Measurements from ENCODE around the gene PPP3CA. TPM values are rescaled to one million over a fixed set of nuclear protein-coding genes. Genes with fewer than 3 reads are reported as not detected.

Gene PPP3CA
- total RNA-seq, 6 experiments from 2014 or later, result 12.1 to 14.5 (median 13.1) TPM

DNA sequence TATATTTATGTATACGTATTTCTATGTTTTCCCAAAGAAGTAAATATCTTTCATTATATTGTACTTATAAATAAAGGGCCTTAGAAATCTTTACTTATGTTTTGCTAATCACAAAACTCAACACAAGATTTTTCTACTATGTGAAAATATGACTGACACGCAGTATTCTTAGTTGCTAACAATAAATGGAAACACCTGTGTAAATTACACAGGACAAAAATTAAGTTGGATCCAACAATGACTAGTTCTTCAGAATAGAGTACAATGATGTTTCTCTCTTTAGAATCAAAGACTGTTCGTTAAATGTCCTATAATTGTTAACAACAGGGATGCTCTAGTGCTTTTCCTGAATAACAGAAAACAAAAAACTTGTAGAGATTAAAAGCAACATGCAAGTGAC lies 96.1 kb downstream of the PPP3CA start:
- Histone ChIP-seq H3K4me1 (peaks cover 0 to 2% (median 0%) of the 10 kb centered on the region in 4 donors), H3K27ac (no peak overlapping the region), H3K4me3 (no peak overlapping the region), H3K27me3 (no peaks in the 10 kb centered on the region), H3K9me3 (no peaks in the 10 kb centered on the region), H3K36me3 (no peaks in the 10 kb centered on the region)
- no peak for DNase-seq
- 94% methylated on average over 3 of the region's 3 CpGs for WGBS (ENCODE audit: insufficient coverage, low coverage, low lambda C conversion rate, missing lambda C conversion rate)
- intact Hi-C loops (cut with DNase I), result no loop called here
- TF ChIP-seq POLR2A (IDR thresholded peaks at IDR 0.05), result no peak
- TF ChIP-seq, protein P1, sequence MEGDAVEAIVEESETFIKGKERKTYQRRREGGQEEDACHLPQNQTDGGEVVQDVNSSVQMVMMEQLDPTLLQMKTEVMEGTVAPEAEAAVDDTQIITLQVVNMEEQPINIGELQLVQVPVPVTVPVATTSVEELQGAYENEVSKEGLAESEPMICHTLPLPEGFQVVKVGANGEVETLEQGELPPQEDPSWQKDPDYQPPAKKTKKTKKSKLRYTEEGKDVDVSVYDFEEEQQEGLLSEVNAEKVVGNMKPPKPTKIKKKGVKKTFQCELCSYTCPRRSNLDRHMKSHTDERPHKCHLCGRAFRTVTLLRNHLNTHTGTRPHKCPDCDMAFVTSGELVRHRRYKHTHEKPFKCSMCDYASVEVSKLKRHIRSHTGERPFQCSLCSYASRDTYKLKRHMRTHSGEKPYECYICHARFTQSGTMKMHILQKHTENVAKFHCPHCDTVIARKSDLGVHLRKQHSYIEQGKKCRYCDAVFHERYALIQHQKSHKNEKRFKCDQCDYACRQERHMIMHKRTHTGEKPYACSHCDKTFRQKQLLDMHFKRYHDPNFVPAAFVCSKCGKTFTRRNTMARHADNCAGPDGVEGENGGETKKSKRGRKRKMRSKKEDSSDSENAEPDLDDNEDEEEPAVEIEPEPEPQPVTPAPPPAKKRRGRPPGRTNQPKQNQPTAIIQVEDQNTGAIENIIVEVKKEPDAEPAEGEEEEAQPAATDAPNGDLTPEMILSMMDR (IDR thresholded peaks at IDR 0.05), result no peak
- ATAC-seq, result no peak

DNA sequence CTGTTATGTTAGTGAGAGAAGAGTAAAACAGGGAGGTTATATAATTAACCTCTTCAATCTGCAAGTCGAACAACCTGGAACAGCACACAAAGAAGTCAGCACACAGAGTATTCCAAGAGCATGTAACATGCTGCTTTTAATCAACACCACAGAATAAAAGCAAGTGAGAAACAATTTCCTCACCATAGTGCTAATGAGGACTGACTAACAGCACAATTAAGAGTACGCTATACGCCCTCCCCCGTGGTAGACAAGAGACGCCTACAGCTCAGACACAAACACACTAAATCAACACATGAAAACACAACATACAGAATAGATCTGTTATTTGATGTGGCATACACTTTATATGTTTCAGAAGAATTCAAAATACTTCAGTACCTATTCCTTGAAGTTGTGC lies 103.0 kb downstream of the PPP3CA start:
- no peak overlapping the region for H3K4me3 ChIP-seq
- ATAC-seq (no peak), DNase-seq (no peak)
- H3K4me1 ChIP-seq, result no peaks in the 10 kb centered on the region
- no peaks in the 10 kb centered on the region for H3K9me3 ChIP-seq
- no peaks in the 10 kb centered on the region for H3K36me3 ChIP-seq
- WGBS (ENCODE audit: insufficient coverage, low coverage, low lambda C conversion rate, missing lambda C conversion rate), result 95% methylated on average over 5 of the region's 5 CpGs
- intact Hi-C loops (cut with DNase I), result no loop called here
- TF ChIP-seq, protein P1 (IDR thresholded peaks at IDR 0.05), result no peak
- TF ChIP-seq POLR2A (IDR thresholded peaks at IDR 0.05), result no peak
- no peak overlapping the region for H3K27ac ChIP-seq
- no peaks in the 10 kb centered on the region for H3K27me3 ChIP-seq

DNA sequence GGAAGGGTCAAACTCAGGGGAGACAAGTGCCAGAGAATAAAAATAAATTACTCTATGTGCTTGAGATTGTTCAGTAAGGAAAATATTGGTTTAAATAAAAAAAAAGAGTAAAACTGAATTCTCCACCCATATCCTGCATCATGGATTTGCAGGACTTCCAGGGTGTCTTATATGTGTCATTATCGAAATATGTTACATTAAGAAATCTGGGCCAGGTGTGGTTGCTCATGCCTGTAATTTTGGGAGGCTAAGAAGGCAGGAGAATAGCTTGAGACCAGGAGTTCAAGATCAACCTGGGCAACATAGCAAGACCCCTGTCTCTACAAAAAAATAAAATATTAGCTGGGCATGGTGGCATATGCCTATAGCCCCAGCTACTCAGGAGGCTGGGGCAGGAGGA lies 104.9 kb downstream of the PPP3CA start:
- Histone ChIP-seq H3K27ac (no peak overlapping the region), H3K36me3 (no peaks in the 10 kb centered on the region), H3K9me3 (no peaks in the 10 kb centered on the region), H3K27me3 (no peaks in the 10 kb centered on the region), H3K4me1 (peaks cover 0 to 5% (median 0%) of the 10 kb centered on the region in 4 donors), H3K4me3 (no peak overlapping the region)
- 88% methylated on average over 1 of the region's 1 CpG for WGBS (ENCODE audit: insufficient coverage, low coverage, low lambda C conversion rate, missing lambda C conversion rate)
- TF ChIP-seq, protein P1 (IDR thresholded peaks at IDR 0.05), result no peak
- no peak for TF ChIP-seq POLR2A (IDR thresholded peaks at IDR 0.05)
- ATAC-seq (no peak), DNase-seq (no peak)
- intact Hi-C loops (cut with DNase I), result no loop called here

DNA sequence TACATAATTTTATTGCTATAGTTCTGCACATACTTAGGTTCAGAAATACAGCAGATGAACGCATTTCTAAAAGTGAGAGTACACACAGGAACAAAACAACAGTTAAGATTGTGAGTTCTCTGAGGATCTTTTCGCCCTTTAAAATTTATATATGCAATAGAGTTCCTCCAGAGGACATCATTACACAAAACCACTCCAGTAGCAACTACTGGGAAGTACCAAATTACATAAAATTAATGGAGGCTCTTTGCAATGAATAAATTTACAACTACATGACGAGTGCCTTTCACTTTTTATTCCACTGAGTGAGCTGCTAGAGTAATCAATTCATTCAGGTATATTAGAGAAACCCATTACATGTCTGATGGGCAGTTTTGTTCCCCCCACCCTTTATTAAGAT lies 107.2 kb downstream of the PPP3CA start:
- DNase-seq (no peak), ATAC-seq (no peak)
- intact Hi-C loops (cut with DNase I), result no loop called here
- Histone ChIP-seq H3K27me3 (no peaks in the 10 kb centered on the region), H3K27ac (no peak overlapping the region), H3K9me3 (no peaks in the 10 kb centered on the region), H3K4me1 (peaks cover 0 to 5% (median 0%) of the 10 kb centered on the region in 4 donors), H3K36me3 (no peaks in the 10 kb centered on the region), H3K4me3 (no peak overlapping the region)
- TF ChIP-seq, protein P1 (IDR thresholded peaks at IDR 0.05), result no peak
- TF ChIP-seq POLR2A (IDR thresholded peaks at IDR 0.05), result no peak
- 68% methylated on average over 3 of the region's 3 CpGs for WGBS (ENCODE audit: insufficient coverage, low coverage, low lambda C conversion rate, missing lambda C conversion rate)

DNA sequence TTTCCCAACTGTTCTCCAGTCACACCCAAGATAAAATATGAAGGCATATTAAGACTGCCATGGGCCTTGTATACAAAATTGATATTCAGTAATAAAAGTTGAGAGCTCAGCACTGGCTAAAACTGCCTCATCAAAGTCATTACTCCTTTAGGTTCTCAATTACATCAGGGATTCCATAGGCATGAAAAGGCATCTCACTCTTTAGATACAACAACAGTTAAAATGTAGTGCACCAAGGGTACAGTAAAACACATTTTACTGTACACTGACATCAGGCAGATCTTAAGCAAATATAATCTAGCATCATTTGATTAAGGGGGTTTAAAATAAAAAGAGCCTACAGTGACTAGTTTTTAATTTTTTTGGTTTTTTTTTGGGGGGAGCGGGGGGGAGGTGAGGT lies 107.7 kb downstream of the PPP3CA start:
- no peak for DNase-seq
- ATAC-seq, result no peak
- 61% methylated on average over 1 of the region's 1 CpG for WGBS (ENCODE audit: insufficient coverage, low coverage, low lambda C conversion rate, missing lambda C conversion rate)
- intact Hi-C loops (cut with DNase I), result no loop called here
- Histone ChIP-seq H3K9me3 (no peaks in the 10 kb centered on the region), H3K36me3 (no peaks in the 10 kb centered on the region), H3K27ac (no peak overlapping the region), H3K4me1 (peaks cover 0 to 5% (median 0%) of the 10 kb centered on the region in 4 donors), H3K4me3 (no peak overlapping the region), H3K27me3 (no peaks in the 10 kb centered on the region)
- TF ChIP-seq, protein P1 (IDR thresholded peaks at IDR 0.05), result no peak
- no peak for TF ChIP-seq POLR2A (IDR thresholded peaks at IDR 0.05)

Data from right lobe of liver (tissue), 6 donors.